ENCODE data around the gene NTN5. TPM values are rescaled to one million over a fixed set of nuclear protein-coding genes. Genes with fewer than 3 reads are reported as not detected.

Gene NTN5
- total and polyA plus RNA-seq, 2 of the 4 experiments (the other 2 are of a cell fraction) = 0.19 TPM; not detected in 1

- peak; percentile 75 for TF ChIP-seq CEBPB (IDR thresholded peaks at IDR 0.05; ENCODE audit: low read depth, low read length)
Observed at GRCh38 chr19:48656840-48657474, 15.9 kb downstream of the NTN5 start (continued).

- H2AFZ ChIP-seq (replicated peaks; ENCODE audit: low read length, poor library complexity) = peak overlapping the region; percentile 24
- TF ChIP-seq USF2 (IDR thresholded peaks at IDR 0.05; ENCODE audit: low read depth, low read length) = no peak
- TF ChIP-seq CTCF (conservative IDR thresholded peaks at IDR 0.05; ENCODE audit: low read depth, low read length) = no peak
- TF ChIP-seq CHD1 (IDR thresholded peaks at IDR 0.05; ENCODE audit: low read depth, low read length) = no peak
- TF ChIP-seq SMC3 (IDR thresholded peaks at IDR 0.05; ENCODE audit: low read depth, low read length) = no peak
- no peak for TF ChIP-seq MAZ (IDR thresholded peaks at IDR 0.05; ENCODE audit: borderline replicate concordance, low read depth, low read length)
- TF ChIP-seq FOS (IDR thresholded peaks at IDR 0.05; ENCODE audit: low read depth, low read length) = no peak
- TF ChIP-seq CEBPB (IDR thresholded peaks at IDR 0.05; ENCODE audit: low read depth, low read length) = no peak
- no peak for TF ChIP-seq RAD21 (IDR thresholded peaks at IDR 0.05; ENCODE audit: low read length)
- TF ChIP-seq RFX5 (IDR thresholded peaks at IDR 0.05; ENCODE audit: low read depth, low read length) = no peak
- TF ChIP-seq POLR2A (IDR thresholded peaks at IDR 0.05; ENCODE audit: low read depth, low read length) = no peak
- no peak for TF ChIP-seq RCOR1 (IDR thresholded peaks at IDR 0.05; ENCODE audit: insufficient replicate concordance, low read length)
- TF ChIP-seq ELK1 (IDR thresholded peaks at IDR 0.05; ENCODE audit: borderline replicate concordance, low read depth, low read length) = no peak
Observed at GRCh38 chr19:48654299-48655059, 18.3 kb downstream of the NTN5 start.

More at GRCh38 chr19:48654299-48655059, 18.3 kb downstream of the NTN5 start:
- H3K4me3 ChIP-seq (ENCODE audit: insufficient read depth, low read depth, low read length) = no peak overlapping the region
- peaks cover 3% of the 10 kb centered on the region for H3K4me1 ChIP-seq (ENCODE audit: control insufficient read depth, insufficient read depth, low read length)
- no peaks in the 10 kb centered on the region for H3K36me3 ChIP-seq (ENCODE audit: control insufficient read depth, insufficient read depth, low read length)
- H3K27me3 ChIP-seq (ENCODE audit: control insufficient read depth, insufficient read depth, low read length) = peaks cover 4% of the 10 kb centered on the region; the same call in 1 of the 2 replicates
- POLR2A ChIA-PET (ENCODE audit: unreplicated experiment) = no interaction called here
- WGBS, 2 experiments (ENCODE audit: extremely low coverage in 2 of 2, insufficient read length in 1 of 2) = 40% methylated on average over 2 of the region's 11 CpGs; no CpG with 5 or more reads in 1 of the 2 experiments
- H2AK9ac ChIP-seq (replicated peaks; ENCODE audit: low read depth, low read length, poor library complexity) = peak overlapping the region; percentile 39
- dilution Hi-C loops (cut with HindIII; ENCODE audit: low sequenced_read_pairs, unreplicated experiment) = no loop called here
- no peak overlapping the region for H4K8ac ChIP-seq (ENCODE audit: low read depth in 2 of 2, low read length in 2 of 2)
- H3K4me2 ChIP-seq (ENCODE audit: low read depth, low read length) = no peak overlapping the region
- H4K20me1 ChIP-seq (ENCODE audit: insufficient read depth, low read length) = no peaks in the 10 kb centered on the region
- no peak for DNase-seq
- no peak overlapping the region for H4K91ac ChIP-seq (ENCODE audit: insufficient read depth, low read depth, low read length)
- H2BK20ac ChIP-seq (ENCODE audit: low read depth, low read length) = no peak overlapping the region
- peaks cover 3% of the 10 kb centered on the region for H3K9me1 ChIP-seq (ENCODE audit: insufficient read depth, low read length)
- no peak overlapping the region for H2AK5ac ChIP-seq (ENCODE audit: low read depth, low read length)
- ATAC-seq (ENCODE audit: low read depth) = no peak
- H2BK15ac ChIP-seq (ENCODE audit: low read depth, low read length) = no peak overlapping the region
- in situ Hi-C loops (cut with MboI; ENCODE audit: low sequenced_read_pairs) = no loop called here
- BruUV-seq (replicated peaks) = no TSS peak
- H3K27ac ChIP-seq (ENCODE audit: insufficient read depth, low read length) = no peak overlapping the region
- no peak overlapping the region for H3K23ac ChIP-seq (ENCODE audit: low read depth, low read length)
- H2BK120ac ChIP-seq (ENCODE audit: low read depth, low read length) = no peak overlapping the region
- H3K9me3 ChIP-seq (ENCODE audit: control insufficient read depth, insufficient read depth, low read length) = peaks cover 3% of the 10 kb centered on the region; the same call in 1 of the 2 replicates
- no peaks in the 10 kb centered on the region for H3K79me1 ChIP-seq (ENCODE audit: low read depth in 1 of 2, low read length in 2 of 2)
- no peak overlapping the region for H4K5ac ChIP-seq (ENCODE audit: low read depth, low read length)
- H3K14ac ChIP-seq (replicated peaks; ENCODE audit: low read depth, low read length) = no peak overlapping the region
- no peak overlapping the region for H3K18ac ChIP-seq (ENCODE audit: low read depth, low read length)
- H3K4ac ChIP-seq (ENCODE audit: low read depth, low read length) = no peak overlapping the region
- CTCF ChIA-PET = no interaction called here
- no peak overlapping the region for H2BK5ac ChIP-seq (ENCODE audit: low read depth, low read length, poor library complexity, severe bottlenecking)
- intact Hi-C loops (cut with micrococcal nuclease) = no loop called here
- no peak overlapping the region for H3K9ac ChIP-seq (ENCODE audit: low read depth, low read length)
- H3K56ac ChIP-seq (ENCODE audit: extremely low read depth, insufficient read depth, low read length) = no peak overlapping the region

Data from IMR-90 (cell line).